ENCODE data around the gene BICDL2. TPM values are rescaled to one million over a fixed set of nuclear protein-coding genes. Genes with fewer than 3 reads are reported as not detected.
"Not testable (repeated sequence)": the region's sequence is repeated elsewhere in the genome, so short reads cannot be mapped to it uniquely, and the experiment has no call there.

BICDL2 gene
- under 0.01 TPM in 1 of 2 replicates, not detected in the other for total RNA-seq

- no peak for DNase-seq (ENCODE audit: low read depth)
- no peak within 1 kb of the TSS for H3K4me3 ChIP-seq (ENCODE audit: low read depth, low read length)
- TF ChIP-seq, protein P1, sequence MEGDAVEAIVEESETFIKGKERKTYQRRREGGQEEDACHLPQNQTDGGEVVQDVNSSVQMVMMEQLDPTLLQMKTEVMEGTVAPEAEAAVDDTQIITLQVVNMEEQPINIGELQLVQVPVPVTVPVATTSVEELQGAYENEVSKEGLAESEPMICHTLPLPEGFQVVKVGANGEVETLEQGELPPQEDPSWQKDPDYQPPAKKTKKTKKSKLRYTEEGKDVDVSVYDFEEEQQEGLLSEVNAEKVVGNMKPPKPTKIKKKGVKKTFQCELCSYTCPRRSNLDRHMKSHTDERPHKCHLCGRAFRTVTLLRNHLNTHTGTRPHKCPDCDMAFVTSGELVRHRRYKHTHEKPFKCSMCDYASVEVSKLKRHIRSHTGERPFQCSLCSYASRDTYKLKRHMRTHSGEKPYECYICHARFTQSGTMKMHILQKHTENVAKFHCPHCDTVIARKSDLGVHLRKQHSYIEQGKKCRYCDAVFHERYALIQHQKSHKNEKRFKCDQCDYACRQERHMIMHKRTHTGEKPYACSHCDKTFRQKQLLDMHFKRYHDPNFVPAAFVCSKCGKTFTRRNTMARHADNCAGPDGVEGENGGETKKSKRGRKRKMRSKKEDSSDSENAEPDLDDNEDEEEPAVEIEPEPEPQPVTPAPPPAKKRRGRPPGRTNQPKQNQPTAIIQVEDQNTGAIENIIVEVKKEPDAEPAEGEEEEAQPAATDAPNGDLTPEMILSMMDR (IDR thresholded peaks at IDR 0.05; ENCODE audit: insufficient read depth, low read depth, low read length): no peak
Observed at GRCh38 chr16:3036726-3037315, at the start of gene BICDL2. Gene BICDL2, minus strand, starts transcription at chr16:3036944. Its CDS starts 1,448 bp downstream, at chr16:3035496.

DNA sequence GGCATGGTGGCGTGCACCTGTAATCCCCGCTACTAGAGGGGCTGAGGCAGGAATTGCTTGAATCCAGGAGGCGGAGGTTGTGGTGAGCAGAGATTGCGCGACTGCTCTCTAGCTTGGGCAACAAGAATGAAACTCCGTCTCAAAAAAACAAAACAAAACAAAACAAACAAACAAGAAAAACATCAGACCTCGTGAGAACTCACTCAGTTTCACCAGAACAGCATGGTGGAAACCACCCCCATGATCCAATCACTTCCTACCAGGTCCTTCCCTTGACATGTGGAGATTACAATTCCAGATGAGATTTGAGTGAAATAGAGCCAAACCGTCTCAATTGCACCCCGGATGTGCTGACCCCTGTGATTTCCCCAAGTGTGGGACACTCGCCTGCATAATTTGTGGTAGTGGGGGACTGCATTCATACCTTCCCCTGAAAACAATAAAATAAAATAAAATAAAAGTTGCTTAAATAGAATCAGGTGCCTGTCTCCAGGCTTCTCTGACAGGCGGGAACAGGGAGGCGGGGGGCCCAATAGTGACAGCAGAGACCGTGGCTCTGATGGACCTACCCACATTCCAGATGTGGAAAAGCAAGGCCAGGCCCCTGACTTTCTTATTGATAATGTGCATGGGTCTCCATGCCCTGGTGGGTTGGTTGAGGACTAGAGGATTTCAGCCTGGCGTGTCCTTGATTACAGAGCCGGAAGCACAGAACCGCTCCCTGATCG is 49.3 kb upstream of the BICDL2 start:
- TF ChIP-seq, protein P1 (IDR thresholded peaks at IDR 0.05; ENCODE audit: insufficient read depth, low read depth, low read length): no peak
- no peak overlapping the region for H3K4me3 ChIP-seq (ENCODE audit: low read depth, low read length)
- DNase-seq (ENCODE audit: low read depth): no peak

- TF ChIP-seq, protein P1 (IDR thresholded peaks at IDR 0.05; ENCODE audit: insufficient read depth, low read depth, low read length): no peak
- DNase-seq (ENCODE audit: low read depth): no peak
- H3K4me3 ChIP-seq (ENCODE audit: low read depth, low read length): no peak overlapping the region
Observed at GRCh38 chr16:3084969-3085670, 48.4 kb upstream of the BICDL2 start.

- DNase-seq (ENCODE audit: low read depth): no peak
- TF ChIP-seq, protein P1 (IDR thresholded peaks at IDR 0.05; ENCODE audit: insufficient read depth, low read depth, low read length): no peak
- H3K4me3 ChIP-seq (ENCODE audit: low read depth, low read length): no peak overlapping the region
Observed at GRCh38 chr16:3084491-3084890, 47.7 kb upstream of the BICDL2 start.

DNA sequence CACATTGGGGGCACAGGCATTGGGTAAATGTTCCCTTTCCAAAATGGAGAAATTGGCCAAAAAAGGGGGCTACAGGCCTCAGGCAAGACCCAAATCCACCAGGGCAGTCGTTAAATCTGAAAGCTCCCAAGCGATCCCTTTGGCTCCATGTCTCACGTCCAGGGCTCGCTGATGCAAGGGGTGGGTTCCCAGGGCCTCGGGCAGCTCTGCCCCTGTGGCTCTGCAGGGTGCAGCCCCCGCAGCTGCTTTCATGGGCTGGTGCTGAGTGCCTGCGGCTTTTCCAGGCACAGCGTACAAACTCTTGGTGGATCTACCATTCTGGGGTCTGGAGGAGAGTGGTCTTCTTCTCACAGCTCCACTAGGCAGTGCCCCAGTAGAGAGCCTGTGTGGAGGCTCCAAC is 46.7 kb upstream of the BICDL2 start:
- not testable (repeated sequence) for H3K4me3 ChIP-seq (ENCODE audit: low read depth, low read length); DNase-seq (ENCODE audit: low read depth)

- H3K4me3 ChIP-seq (ENCODE audit: low read depth, low read length); DNase-seq (ENCODE audit: low read depth): not testable (repeated sequence)
Observed at GRCh38 chr16:3081957-3082356, 45.2 kb upstream of the BICDL2 start.

DNA sequence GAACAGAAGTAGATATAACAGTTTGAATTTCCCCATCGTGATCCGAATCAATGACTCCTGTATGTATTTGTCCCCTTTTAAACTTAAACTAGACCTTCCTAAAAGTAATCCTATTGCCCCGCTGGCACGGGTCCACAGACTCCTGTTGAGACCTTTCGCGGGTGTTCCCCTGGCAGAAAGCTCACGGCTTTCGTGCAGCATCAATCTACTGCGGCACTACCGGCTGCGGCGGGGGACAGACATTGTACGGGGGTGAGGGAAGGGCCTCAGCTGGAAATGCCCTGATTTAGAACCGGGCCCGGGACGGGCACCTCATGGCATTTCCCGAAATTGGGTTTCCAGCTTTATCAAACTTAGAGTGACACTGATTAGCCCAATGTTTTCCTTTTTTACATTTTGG is 43.3 kb upstream of the BICDL2 start:
- TF ChIP-seq, protein P1 (IDR thresholded peaks at IDR 0.05; ENCODE audit: insufficient read depth, low read depth, low read length): no peak
- no peak for DNase-seq (ENCODE audit: low read depth)
- H3K4me3 ChIP-seq (ENCODE audit: low read depth, low read length): no peak overlapping the region
